Measurements from ENCODE around the gene ATP6V0E1. TPM values are rescaled to one million over a fixed set of nuclear protein-coding genes. Genes with fewer than 3 reads are reported as not detected.
A peak's percentile ranks its signal among the peaks of the same experiment; 100 is the strongest.

Gene ATP6V0E1
- total RNA-seq, 1 experiment from 2014 or later: 332 TPM

DNA sequence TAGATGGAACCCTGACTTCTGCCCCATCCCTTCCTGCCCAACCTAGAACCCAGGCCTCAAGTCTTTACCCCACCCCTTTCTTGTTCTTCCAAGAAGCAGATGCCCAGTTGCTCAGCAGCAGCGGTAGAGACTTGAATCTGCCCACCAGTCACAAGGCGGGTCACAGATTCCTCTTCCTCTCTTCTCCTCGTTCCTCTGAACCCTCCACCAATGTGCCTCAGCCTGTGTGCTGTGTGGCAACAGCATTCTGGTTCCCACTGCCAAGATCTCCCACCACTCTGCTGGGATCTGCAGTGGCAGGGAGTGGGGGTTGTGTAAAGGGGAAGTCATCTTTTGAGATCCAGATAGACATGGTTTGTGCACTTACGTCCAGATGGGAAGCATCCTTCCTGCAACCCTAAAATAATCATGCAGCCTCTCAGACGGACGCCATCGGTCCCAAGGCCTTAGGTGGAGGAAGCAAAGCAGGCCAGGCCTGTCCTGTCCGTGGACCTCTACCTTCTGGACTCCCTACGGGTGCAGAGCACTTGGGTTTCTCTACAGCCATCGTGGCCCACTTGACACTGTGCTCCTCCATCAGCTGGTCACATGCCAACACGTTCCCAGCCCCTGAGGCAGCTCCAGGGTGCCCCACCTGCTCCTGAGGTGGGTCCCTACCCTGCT, 32.1 kb upstream of the ATP6V0E1 start:
- Histone ChIP-seq H3K27ac (ENCODE audit: low read length) (no peak overlapping the region), H3K9me3 (ENCODE audit: control insufficient read depth, insufficient read depth, low read depth, low read length) (no peaks in the 10 kb centered on the region), H3K36me3 (ENCODE audit: control insufficient read depth, insufficient read depth, low read length) (no peaks in the 10 kb centered on the region), H3K4me3 (ENCODE audit: low read depth in 2 of 2, low read length in 2 of 2) (no peak overlapping the region), H3K27me3 (ENCODE audit: control insufficient read depth, insufficient read depth, low read length) (no peaks in the 10 kb centered on the region), H3K4me1 (ENCODE audit: control insufficient read depth, insufficient read depth, low read length) (peaks cover 9% of the 10 kb centered on the region; the same call in 1 of the 2 replicates)
- BruUV-seq (replicated peaks): TSS peak; percentile 85
- intact Hi-C loops (cut with micrococcal nuclease; ENCODE audit: unreplicated experiment): loop anchor here (10.0 kb wide), 1 partner anchor 477 kb away; no protein-coding TSS in a partner anchor
- POLR2A ChIA-PET: no interaction called here
- ATAC-seq (no peak), DNase-seq (ENCODE audit: low read depth, low spot score) (no peak)
- CTCF ChIA-PET: interaction anchor here (1.1 kb wide), 1 partner anchor 236 kb away, joined by 3 read pairs; no protein-coding TSS in a partner anchor
- TF ChIP-seq, protein P1, sequence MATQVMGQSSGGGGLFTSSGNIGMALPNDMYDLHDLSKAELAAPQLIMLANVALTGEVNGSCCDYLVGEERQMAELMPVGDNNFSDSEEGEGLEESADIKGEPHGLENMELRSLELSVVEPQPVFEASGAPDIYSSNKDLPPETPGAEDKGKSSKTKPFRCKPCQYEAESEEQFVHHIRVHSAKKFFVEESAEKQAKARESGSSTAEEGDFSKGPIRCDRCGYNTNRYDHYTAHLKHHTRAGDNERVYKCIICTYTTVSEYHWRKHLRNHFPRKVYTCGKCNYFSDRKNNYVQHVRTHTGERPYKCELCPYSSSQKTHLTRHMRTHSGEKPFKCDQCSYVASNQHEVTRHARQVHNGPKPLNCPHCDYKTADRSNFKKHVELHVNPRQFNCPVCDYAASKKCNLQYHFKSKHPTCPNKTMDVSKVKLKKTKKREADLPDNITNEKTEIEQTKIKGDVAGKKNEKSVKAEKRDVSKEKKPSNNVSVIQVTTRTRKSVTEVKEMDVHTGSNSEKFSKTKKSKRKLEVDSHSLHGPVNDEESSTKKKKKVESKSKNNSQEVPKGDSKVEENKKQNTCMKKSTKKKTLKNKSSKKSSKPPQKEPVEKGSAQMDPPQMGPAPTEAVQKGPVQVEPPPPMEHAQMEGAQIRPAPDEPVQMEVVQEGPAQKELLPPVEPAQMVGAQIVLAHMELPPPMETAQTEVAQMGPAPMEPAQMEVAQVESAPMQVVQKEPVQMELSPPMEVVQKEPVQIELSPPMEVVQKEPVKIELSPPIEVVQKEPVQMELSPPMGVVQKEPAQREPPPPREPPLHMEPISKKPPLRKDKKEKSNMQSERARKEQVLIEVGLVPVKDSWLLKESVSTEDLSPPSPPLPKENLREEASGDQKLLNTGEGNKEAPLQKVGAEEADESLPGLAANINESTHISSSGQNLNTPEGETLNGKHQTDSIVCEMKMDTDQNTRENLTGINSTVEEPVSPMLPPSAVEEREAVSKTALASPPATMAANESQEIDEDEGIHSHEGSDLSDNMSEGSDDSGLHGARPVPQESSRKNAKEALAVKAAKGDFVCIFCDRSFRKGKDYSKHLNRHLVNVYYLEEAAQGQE (IDR thresholded peaks at IDR 0.05; ENCODE audit: insufficient read depth in 1 of 2, low read depth in 2 of 2, low read length in 1 of 2): no peak
- TF ChIP-seq POLR2AphosphoS5 (IDR thresholded peaks at IDR 0.05; ENCODE audit: low read depth, low read length) (no peak), SIN3A (IDR thresholded peaks at IDR 0.05; ENCODE audit: borderline replicate concordance, insufficient read depth, low read depth, low read length) (no peak), TCF7L2 (IDR thresholded peaks at IDR 0.05; ENCODE audit: low read depth, low read length) (no peak)
- TF ChIP-seq, protein P2, sequence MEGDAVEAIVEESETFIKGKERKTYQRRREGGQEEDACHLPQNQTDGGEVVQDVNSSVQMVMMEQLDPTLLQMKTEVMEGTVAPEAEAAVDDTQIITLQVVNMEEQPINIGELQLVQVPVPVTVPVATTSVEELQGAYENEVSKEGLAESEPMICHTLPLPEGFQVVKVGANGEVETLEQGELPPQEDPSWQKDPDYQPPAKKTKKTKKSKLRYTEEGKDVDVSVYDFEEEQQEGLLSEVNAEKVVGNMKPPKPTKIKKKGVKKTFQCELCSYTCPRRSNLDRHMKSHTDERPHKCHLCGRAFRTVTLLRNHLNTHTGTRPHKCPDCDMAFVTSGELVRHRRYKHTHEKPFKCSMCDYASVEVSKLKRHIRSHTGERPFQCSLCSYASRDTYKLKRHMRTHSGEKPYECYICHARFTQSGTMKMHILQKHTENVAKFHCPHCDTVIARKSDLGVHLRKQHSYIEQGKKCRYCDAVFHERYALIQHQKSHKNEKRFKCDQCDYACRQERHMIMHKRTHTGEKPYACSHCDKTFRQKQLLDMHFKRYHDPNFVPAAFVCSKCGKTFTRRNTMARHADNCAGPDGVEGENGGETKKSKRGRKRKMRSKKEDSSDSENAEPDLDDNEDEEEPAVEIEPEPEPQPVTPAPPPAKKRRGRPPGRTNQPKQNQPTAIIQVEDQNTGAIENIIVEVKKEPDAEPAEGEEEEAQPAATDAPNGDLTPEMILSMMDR (IDR thresholded peaks at IDR 0.05): no peak
- in situ Hi-C loops (cut with HindIII; ENCODE audit: low pct_unique_long_range_greater_than_20kb, low sequenced_read_pairs): no loop called here

DNA sequence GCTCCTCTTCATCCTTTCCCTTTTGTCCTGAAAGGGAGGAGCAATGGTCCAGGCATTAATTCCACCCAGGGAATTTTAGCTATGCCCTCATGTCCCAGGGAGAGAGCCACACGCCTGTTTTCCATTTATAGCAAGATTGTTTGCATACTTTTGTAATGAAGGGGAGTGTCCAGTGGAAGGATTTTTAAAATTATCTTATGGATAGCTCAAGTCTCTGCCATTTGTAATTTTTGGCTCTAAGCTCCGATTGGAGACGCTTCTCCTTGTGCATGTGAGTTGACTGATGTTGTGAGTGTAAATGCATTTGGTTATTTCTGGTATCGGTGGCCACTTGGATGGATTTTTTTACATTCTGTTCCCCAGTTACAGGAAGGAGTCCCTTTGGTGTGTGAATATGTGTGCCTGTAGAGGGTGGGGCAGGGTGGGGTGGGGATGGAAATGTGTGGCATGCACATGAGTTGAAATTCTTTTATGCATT, 31.5 kb upstream of the ATP6V0E1 start:
- TF ChIP-seq POLR2AphosphoS5 (IDR thresholded peaks at IDR 0.05; ENCODE audit: low read depth, low read length): no peak
- TF ChIP-seq SIN3A (IDR thresholded peaks at IDR 0.05; ENCODE audit: borderline replicate concordance, insufficient read depth, low read depth, low read length): no peak
- TF ChIP-seq TCF7L2 (IDR thresholded peaks at IDR 0.05; ENCODE audit: low read depth, low read length): no peak
- TF ChIP-seq, protein P2 (IDR thresholded peaks at IDR 0.05): no peak
- TF ChIP-seq, protein P1 (IDR thresholded peaks at IDR 0.05; ENCODE audit: insufficient read depth in 1 of 2, low read depth in 2 of 2, low read length in 1 of 2): no peak
- no peaks in the 10 kb centered on the region for H3K36me3 ChIP-seq (ENCODE audit: control insufficient read depth, insufficient read depth, low read length)
- no peak for ATAC-seq
- in situ Hi-C loops (cut with HindIII; ENCODE audit: low pct_unique_long_range_greater_than_20kb, low sequenced_read_pairs) (no loop called here), intact Hi-C loops (cut with micrococcal nuclease; ENCODE audit: unreplicated experiment) (loop anchor here (10.0 kb wide), 1 partner anchor 477 kb away; no protein-coding TSS in a partner anchor)
- no peak overlapping the region for H3K4me3 ChIP-seq (ENCODE audit: low read depth in 2 of 2, low read length in 2 of 2)
- ChIA-PET CTCF (no interaction called here), POLR2A (no interaction called here)
- H3K4me1 ChIP-seq (ENCODE audit: control insufficient read depth, insufficient read depth, low read length): peaks cover 9% of the 10 kb centered on the region; the same call in 1 of the 2 replicates
- no peaks in the 10 kb centered on the region for H3K9me3 ChIP-seq (ENCODE audit: control insufficient read depth, insufficient read depth, low read depth, low read length)
- H3K27me3 ChIP-seq (ENCODE audit: control insufficient read depth, insufficient read depth, low read length): no peaks in the 10 kb centered on the region
- H3K27ac ChIP-seq (ENCODE audit: low read length): no peak overlapping the region
- no TSS peak for BruUV-seq (replicated peaks)
- DNase-seq (ENCODE audit: low read depth, low spot score): no peak
